Tibial nerve (tissue), 4 donors: ENCODE measurements around the gene PRAMEF11. TPM values are rescaled to one million over a fixed set of nuclear protein-coding genes. Genes with fewer than 3 reads are reported as not detected.

Experiments used
- total RNA-seq, 4 donors: library from RNA; depleted of rRNA; stranded (reverse); fragments of >200 nt; gene quantifications; one replicate each; pipeline ENCODE4 v1.1.0, GENCODE V29; 2016

PRAMEF11 gene
- total RNA-seq, 4 donors from 2014 or later: not detected

Other genes starting within 250 kb of the PRAMEF11 start
- 100 to 1,000 TPM; 180 to 449 (median 358) TPM for gene DHRS3, start 213.2 kb downstream of the PRAMEF11 start, total RNA-seq
- gene AADACL4, start 187.3 kb downstream of the PRAMEF11 start, total RNA-seq: not detected
- gene AADACL3, start 115.3 kb downstream of the PRAMEF11 start, total RNA-seq: not detected
- not detected for gene CFAP107, start 85.2 kb downstream of the PRAMEF11 start, total RNA-seq
- gene PRAMEF12, start 57.7 kb downstream of the PRAMEF11 start, total RNA-seq: not detected
- not detected for gene PRAMEF1, start 40.0 kb downstream of the PRAMEF11 start, total RNA-seq
- gene HNRNPCL1, start 17.3 kb upstream of the PRAMEF11 start, total RNA-seq: not detected
- not detected for gene PRAMEF2, start 25.7 kb upstream of the PRAMEF11 start, total RNA-seq
- not detected for gene PRAMEF4, start 54.8 kb upstream of the PRAMEF11 start, total RNA-seq
- gene PRAMEF10, start 66.9 kb upstream of the PRAMEF11 start, total RNA-seq: not detected
- gene PRAMEF7, start 85.2 kb upstream of the PRAMEF11 start, total RNA-seq: not detected
- not detected for gene PRAMEF6, start 116.2 kb upstream of the PRAMEF11 start, total RNA-seq
- gene PRAMEF27, start 225.2 kb upstream of the PRAMEF11 start, total RNA-seq: not detected
- gene HNRNPCL3, start 229.4 kb upstream of the PRAMEF11 start, total RNA-seq: not detected
- gene PRAMEF25, start 239.4 kb upstream of the PRAMEF11 start, total RNA-seq: not detected